Stimulated activated naive CD8-positive, alpha-beta T cell treated with anti-CD3 and anti-CD28 coated beads, Interleukin-15, Interleukin-2, amounts not matched to agents 100 U/mL and 50 U/mL, for 24 hours (primary cell): Measurements from ENCODE around the gene C10orf105.

Experiments used
- ATAC-seq: fragments of 150-1000 bp; cut with Tn5 transposase; one replicate; pipeline ENCODE4 v1.10.0; 2021
- DNase-seq: peaks from one replicate; pipeline ENCODE4 v3.0.0; 2021

C10orf105 gene

DNA sequence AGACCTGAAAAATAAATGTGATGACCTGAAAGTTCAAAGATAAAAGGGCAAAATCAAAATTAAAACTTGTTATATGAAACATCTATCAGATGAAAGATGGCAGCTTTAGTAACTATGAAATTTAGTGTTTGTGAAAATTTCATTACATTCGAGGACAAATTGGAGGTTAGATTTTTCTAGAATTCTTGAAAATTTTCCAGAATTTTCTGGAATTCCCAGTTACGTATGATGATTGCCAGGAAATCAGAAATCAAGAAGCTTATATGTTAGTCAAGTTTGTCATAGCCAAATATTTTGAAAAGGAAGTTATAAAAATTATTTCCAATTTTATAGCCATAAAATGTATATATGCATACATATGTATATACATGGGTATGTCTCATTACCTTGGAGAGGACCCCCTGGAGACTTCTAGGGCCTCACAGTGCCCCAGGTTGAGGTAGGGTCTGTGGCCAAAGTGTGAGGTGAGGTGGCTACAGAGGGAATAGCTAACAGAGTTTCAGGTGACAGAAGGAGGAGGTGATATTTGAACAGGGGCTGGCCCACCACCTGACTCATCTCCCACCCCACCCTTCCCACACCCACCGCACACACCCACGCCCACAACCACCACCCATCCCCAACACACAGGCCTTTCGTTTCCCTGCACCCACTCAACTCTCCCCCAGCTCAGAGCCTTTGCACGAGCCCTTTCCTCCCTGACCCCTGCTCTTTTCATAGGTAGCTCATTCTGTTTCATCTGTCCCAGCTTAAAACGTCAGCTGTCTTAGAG, 21.5 kb downstream of the C10orf105 start:
- DNase-seq (peak; percentile 78), ATAC-seq (peak; percentile 76)

- DNase-seq (peak; percentile 84), ATAC-seq (peak; percentile 47)
Measured at GRCh38 chr10:71696628-71697326, 22.8 kb downstream of the C10orf105 start.

GRCh38 chr10:71695502-71696476, 23.8 kb downstream of the C10orf105 start:
- ATAC-seq (no peak), DNase-seq (no peak)

DNA sequence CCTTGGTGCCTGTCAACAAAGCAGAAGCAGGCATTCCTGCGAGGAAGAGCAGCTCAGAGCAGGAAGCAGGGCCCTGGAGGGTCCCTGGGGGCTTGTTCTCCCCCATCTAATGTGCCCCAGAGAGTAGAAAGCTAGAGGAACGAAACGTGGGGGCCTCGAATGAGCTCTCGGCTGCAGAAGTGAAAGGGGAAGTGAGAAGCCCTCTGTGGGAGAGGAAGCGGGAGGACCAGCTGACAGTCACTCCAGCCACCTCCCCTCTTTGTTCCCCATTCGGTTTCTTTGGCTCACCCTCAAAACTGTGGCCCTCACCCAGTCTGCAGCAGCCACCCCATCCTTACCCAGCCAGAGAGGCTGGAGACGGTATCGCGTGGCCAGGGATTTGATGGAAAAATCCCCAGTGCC, 25.0 kb downstream of the C10orf105 start:
- peak; percentile 47 for DNase-seq

GRCh38 chr10:71694039-71694501, 25.5 kb downstream of the C10orf105 start:
- DNase-seq (no peak), ATAC-seq (no peak)

More for the DNA sequence above, 25.0 kb downstream of the C10orf105 start:
- ATAC-seq: peak; percentile 21

DNA sequence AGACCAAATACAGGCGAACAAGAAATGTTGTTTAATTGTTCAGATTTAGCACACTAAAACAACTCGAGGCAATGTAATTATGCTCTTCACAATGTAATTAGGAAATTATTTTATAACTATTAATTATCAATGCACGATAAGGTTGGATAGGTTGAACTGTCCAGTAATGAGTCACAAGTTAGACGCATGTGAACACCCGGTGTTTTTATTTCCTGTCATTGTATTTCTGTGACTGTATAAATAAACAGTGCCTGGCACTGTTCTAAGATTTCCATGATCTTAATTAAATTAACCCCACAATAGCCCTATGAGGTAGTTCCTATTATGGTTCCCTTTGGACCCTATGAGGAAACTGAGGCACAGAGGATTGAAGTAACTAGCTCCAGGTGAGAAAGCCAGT, 26.2 kb downstream of the C10orf105 start:
- no peak for ATAC-seq
- DNase-seq: no peak

GRCh38 chr10:71692598-71693306, 26.8 kb downstream of the C10orf105 start:
- no peak for ATAC-seq
- DNase-seq: no peak

DNA sequence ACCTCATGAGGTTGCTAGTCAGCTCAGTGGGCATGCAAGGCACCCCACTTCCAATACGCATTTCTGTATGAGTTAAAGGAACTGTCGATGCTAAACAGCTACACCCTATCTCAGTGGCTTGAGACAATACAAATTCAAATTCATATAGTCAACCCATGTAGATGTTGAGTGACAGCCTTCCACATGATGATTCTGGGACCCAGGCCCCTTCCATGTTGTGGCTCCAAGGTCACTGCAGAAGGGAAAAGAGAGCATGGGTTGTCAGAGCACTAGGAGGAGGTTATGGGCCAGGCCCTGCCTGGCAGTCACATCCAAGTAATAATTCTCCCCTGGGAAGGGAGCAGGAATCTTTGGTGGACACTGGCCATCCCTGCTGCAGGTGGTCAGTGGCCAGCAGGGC, 28.2 kb downstream of the C10orf105 start:
- no peak for DNase-seq
- ATAC-seq: no peak

GRCh38 chr10:71690094-71690720, 29.4 kb downstream of the C10orf105 start:
- ATAC-seq: no peak
- DNase-seq: no peak

DNA sequence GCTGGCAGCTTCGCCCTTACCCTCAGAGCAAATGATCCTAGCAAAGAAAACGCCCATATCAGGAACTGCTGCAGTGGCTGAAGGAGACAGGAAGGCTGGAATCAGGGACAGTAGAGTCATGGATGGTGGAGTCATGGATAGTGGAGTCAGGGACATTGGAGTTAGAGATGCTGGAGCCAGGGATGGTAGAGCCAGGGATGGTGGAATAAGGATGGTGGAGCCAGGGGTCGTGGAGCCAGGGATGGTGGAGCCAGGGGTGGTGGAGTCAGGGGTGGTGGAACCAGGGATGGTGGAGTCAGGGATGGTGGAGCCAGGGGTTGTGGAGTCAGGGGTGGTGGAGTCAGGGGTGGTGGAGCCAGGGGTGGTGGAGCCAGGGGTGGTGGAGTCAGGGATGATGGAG, 31.3 kb downstream of the C10orf105 start:
- no peak for ATAC-seq

GRCh38 chr10:71687480-71687879, 32.1 kb downstream of the C10orf105 start:
- no peak for DNase-seq
- no peak for ATAC-seq

More for the DNA sequence above, 31.3 kb downstream of the C10orf105 start:
- no peak for DNase-seq

DNA sequence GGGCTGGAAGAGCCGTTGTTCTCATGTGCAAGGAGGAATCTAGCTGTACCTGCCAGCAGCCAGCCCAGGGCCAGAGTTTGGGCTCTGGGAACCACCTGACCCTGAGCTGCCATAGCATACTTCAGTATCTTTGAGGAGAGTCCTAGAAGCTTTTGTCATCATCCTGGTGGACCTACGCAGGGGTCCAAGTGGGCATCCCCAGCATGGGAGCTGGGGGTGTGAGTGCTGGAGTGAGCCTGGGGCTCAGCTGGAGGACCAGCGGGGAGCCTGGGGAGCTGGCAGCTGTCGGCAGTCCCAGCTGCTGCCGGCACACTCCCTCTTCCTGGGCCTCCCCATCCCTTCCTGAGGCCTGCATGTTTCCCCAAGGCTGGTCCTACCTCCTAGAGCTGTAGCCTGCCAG, 32.5 kb downstream of the C10orf105 start:
- no peak for DNase-seq
- no peak for ATAC-seq

GRCh38 chr10:71685554-71686232, 33.9 kb downstream of the C10orf105 start:
- ATAC-seq (no peak), DNase-seq (no peak)

DNA sequence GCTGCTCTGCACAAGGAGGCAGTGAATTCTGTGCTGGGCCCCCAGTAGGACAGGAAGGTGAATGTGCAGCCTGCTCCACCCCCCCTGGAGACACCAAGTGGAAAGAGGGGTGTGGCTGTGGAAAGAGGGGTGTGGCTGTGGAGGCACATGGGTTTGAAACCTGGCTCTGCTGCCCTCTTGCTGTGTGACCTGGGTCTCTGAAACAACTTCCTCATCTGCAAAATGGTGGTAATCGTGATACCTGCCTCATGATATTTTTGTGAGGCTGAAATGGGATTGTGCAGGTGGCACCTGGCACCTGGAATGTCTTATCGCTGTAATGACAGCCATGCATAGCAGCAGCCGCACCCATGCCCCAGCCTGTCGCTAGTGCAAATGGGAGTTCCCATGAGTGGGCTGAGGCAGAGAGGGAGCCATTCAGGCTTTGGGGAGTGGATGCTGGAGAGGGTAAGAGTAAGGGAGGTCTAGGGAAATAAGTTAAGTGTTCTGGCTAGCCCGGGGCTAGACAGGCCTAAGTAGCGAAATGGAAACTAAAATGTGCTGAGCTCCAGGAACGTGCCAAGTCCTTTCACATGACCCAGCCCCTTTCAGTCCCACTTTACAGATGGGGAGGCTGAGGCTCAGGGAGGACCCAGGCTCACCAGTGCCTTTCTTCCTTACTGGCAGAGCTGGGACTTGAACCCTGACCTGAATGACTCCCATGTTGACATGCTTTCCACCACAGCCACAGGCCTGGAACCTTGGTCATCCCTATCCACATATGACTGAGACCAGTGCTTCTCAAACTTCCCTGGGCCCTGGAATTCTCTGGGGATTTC, 35.0 kb downstream of the C10orf105 start:
- peak; percentile 79 for ATAC-seq
- DNase-seq: peak; percentile 58

- no peak for ATAC-seq
- DNase-seq: no peak
Measured at GRCh38 chr10:71683301-71683700, 36.3 kb downstream of the C10orf105 start.

GRCh38 chr10:71681977-71682376, 37.6 kb downstream of the C10orf105 start:
- ATAC-seq (no peak), DNase-seq (no peak)

- DNase-seq: no peak
- ATAC-seq: no peak
Measured at GRCh38 chr10:71679425-71679824, 40.2 kb downstream of the C10orf105 start.

DNA sequence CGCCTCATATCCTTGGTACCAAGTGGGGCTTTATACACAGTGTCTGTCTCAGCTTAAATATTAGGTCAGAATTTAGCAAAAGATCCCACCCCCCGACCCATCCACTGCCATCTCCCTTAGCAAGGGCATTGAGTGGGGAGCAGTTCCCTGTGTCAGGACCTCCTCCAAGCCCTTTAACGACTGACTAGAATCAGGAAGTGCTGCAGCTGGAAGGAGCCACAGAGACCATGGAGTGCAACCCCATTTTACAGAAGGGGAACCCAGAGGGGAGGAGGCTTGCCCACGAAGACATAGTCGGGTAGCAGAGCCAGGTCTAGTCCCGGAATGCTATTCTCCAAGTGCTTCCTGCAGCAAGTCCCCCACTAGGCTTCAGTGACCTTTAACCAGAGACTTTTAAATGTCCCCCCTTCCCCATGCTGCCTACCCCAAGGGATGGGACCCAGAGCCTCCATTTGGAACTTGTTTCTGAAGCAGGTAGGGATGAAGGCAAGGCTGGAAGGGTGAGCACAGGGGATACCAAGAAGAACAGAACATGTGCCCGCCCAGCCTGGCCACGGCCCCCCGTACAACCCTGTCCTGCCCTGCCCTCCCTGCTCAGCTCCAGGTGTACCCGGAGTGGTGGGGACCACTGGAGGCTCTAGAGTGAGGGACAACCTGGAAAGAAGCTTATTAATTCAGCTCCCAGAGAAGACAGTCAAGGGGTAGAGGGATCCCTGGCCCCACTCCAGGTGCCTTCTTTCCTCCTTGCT, 41.3 kb downstream of the C10orf105 start:
- ATAC-seq: no peak
- DNase-seq: no peak

- DNase-seq (no peak), ATAC-seq (no peak)
Measured at GRCh38 chr10:71677261-71677660, 42.3 kb downstream of the C10orf105 start.
